ENCODE data around the gene ZFHX3.

- no peak for TF ChIP-seq CTCF (IDR thresholded peaks at IDR 0.05)
- no peak for TF ChIP-seq POLR2A (IDR thresholded peaks at IDR 0.05)
Measured at GRCh38 chr16:73013974-73014373, 34.0 kb downstream of the ZFHX3 start.

Data from ovary (tissue), 3 donors.